Measurements from ENCODE around the gene SYNGR3.

- no peak for TF ChIP-seq CTCF (IDR thresholded peaks at IDR 0.05; ENCODE audit: low read depth, low read length, poor library complexity, severe bottlenecking)
- TF ChIP-seq EZH2phosphoT487 (IDR thresholded peaks at IDR 0.05; ENCODE audit: borderline replicate concordance, low read length) = peak; percentile 56; the same call in 1 of the 2 replicates
These were observed 773 bp downstream of the SYNGR3 start for GRCh38 chr16:1990351-1991134.
